ENCODE results near the gene TYW3. TPM values are rescaled to one million over a fixed set of nuclear protein-coding genes. Genes with fewer than 3 reads are reported as not detected.

Gene TYW3
- total RNA-seq, 1 donor = 19.6 TPM

GRCh38 chr1:74771913-74772515, 39.1 kb downstream of the TYW3 start:
- no peak overlapping the region for H3K4me3 ChIP-seq (ENCODE audit: low read depth, low read length)
- peak; percentile 65 for DNase-seq (ENCODE audit: low read depth)
- peak; percentile 76 for TF ChIP-seq CTCF (IDR thresholded peaks at IDR 0.05; ENCODE audit: insufficient read depth, low read length)

- peak; percentile 38 for DNase-seq (ENCODE audit: low read depth)
- no peak for TF ChIP-seq CTCF (IDR thresholded peaks at IDR 0.05; ENCODE audit: insufficient read depth, low read length)
- H3K4me3 ChIP-seq (ENCODE audit: low read depth, low read length) = no peak overlapping the region
These were observed 40.0 kb downstream of the TYW3 start for GRCh38 chr1:74772945-74773344.

- no peak overlapping the region for H3K4me3 ChIP-seq (ENCODE audit: low read depth, low read length)
- DNase-seq (ENCODE audit: low read depth) = no peak
- no peak for TF ChIP-seq CTCF (IDR thresholded peaks at IDR 0.05; ENCODE audit: insufficient read depth, low read length)
These were observed 40.6 kb downstream of the TYW3 start for GRCh38 chr1:74773582-74773981.

DNA sequence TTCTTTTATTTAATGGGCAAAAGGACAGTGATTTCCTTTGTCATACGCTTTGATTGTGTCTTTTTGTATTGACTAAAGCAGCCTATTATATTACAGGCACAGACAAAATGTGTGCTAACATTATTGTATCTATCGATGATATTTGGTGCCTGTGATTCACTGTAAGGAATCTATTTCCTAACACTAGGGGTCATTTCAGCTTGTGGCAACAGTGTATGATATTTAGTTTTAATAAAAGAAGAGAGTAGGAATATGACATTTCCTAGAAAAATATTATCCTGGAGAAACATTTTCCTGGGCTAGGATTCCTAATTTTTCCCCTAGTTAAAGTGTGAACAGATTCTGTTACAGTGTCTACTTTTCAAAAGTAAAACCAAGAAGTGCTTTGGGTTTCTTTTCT, 42.8 kb downstream of the TYW3 start:
- no peak overlapping the region for H3K4me3 ChIP-seq (ENCODE audit: low read depth, low read length)
- DNase-seq (ENCODE audit: low read depth) = no peak
- TF ChIP-seq CTCF (IDR thresholded peaks at IDR 0.05; ENCODE audit: insufficient read depth, low read length) = no peak

DNA sequence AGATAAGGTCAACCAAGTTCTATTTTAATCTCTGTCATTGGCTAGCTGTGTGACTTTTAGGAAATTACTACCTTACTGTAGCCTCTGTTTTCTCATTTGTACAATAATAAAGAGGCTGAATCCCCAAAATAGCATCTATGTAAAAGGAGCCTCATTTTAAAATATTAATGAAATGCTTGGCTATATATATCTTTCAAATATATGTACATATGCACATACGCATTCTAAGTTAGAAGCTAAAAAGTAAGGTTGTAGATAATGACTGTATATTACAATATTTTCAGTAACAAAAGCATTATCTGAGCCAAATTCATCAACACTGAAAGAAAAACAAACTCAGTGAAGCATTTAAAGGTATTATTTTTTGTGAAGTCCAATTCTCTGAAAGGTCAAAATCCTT, 44.6 kb downstream of the TYW3 start:
- no peak for DNase-seq (ENCODE audit: low read depth)
- TF ChIP-seq CTCF (IDR thresholded peaks at IDR 0.05; ENCODE audit: insufficient read depth, low read length) = no peak

DNA sequence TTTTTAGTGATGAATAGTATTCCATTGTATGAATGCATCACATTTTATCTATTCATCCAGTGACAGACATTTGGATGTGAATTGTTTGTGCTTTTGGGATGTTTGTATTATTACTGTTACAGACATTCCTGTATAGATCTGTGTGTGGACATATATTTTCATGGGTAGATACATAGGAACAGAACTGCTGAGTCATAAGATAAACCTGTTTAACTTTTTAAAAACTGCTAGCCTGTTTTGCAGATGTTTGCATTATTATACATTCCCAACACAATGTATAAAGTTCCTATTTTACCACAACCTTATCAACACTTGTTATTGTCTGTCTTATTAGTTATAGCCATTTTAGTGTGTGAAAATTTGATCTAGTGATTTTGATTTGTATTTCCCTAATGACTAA, 46.8 kb downstream of the TYW3 start:
- no peak overlapping the region for H3K4me3 ChIP-seq (ENCODE audit: low read depth, low read length)
- TF ChIP-seq CTCF (IDR thresholded peaks at IDR 0.05; ENCODE audit: insufficient read depth, low read length) = no peak
- no peak for DNase-seq (ENCODE audit: low read depth)

More for the DNA sequence above, 44.6 kb downstream of the TYW3 start:
- no peak overlapping the region for H3K4me3 ChIP-seq (ENCODE audit: low read depth, low read length)

DNA sequence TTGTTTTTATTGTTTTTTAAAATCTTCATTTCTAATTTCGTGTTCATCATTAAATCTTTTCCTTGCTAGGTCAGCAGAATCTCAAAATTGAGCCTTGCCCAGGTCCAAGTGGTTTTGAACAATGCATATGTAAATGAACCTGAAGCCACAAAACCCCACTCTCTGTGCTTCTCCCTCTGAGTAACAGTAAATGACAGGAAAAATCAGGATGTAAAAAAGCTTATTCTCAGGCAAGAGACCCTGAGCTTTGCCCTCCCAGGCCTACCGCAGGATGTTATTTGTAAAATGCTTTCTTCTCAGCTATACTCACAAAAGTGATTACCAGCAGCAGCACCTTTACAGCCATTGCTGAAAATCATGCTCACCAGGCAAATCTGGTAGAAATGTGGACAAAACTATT, 47.6 kb downstream of the TYW3 start:
- H3K4me3 ChIP-seq (ENCODE audit: low read depth, low read length) = no peak overlapping the region
- TF ChIP-seq CTCF (IDR thresholded peaks at IDR 0.05; ENCODE audit: insufficient read depth, low read length) = no peak
- no peak for DNase-seq (ENCODE audit: low read depth)

Measured in fibroblast of the aortic adventitia (primary cell).